Astrocyte (in vitro differentiated cells and primary cell): ENCODE results near the gene AGL. TPM values are rescaled to one million over a fixed set of nuclear protein-coding genes. Genes with fewer than 3 reads are reported as not detected.

Source experiments
- DNase-seq: peaks from one replicate; pipeline ENCODE4 v3.0.0-alpha.2; 2010; ENCODE audit warnings: low read depth
- FAIRE-seq: peaks from 2 replicates; lab custom pipeline; 2011; peaks lifted over from hg19 to GRCh38; lab: Jason Lieb, UNC
- H2AFZ ChIP-seq: 2 replicates; pipeline ENCODE4 v1.6.0; 2012; ENCODE audit warnings: low read depth, low read length, inconsistent platforms
- H3K27ac ChIP-seq: 2 replicates; pipeline ENCODE4 v1.5.1; 2011; ENCODE audit warnings: low read depth, low read length, inconsistent platforms
- H3K27me3 ChIP-seq: 2 replicates; pipeline ENCODE4 v1.6.0; 2011; ENCODE audit warnings: low read length, inconsistent platforms; ENCODE audit not compliant: insufficient read depth
- H3K36me3 ChIP-seq: 2 replicates; pipeline ENCODE4 v1.5.1; 2011; ENCODE audit warnings: low read length, inconsistent platforms; ENCODE audit not compliant: insufficient read depth
- H3K4me1 ChIP-seq: 2 replicates; pipeline ENCODE4 v1.5.1; 2011; ENCODE audit warnings: low read length, inconsistent platforms; ENCODE audit not compliant: insufficient read depth
- H3K4me2 ChIP-seq: 2 replicates; pipeline ENCODE4 v1.6.0; 2012; ENCODE audit warnings: low read length, inconsistent platforms
- H3K4me3 ChIP-seq: 2 replicates; pipeline ENCODE4 v1.5.1; 2011; ENCODE audit warnings: low read depth, mild to moderate bottlenecking, low read length, inconsistent platforms; ENCODE audit not compliant: insufficient read depth
- H3K79me2 ChIP-seq: 2 replicates; pipeline ENCODE4 v1.6.0; 2012; ENCODE audit warnings: mild to moderate bottlenecking, low read length, inconsistent platforms; ENCODE audit not compliant: insufficient read depth
- H3K9ac ChIP-seq: 2 replicates; pipeline ENCODE4 v1.6.0; 2012; ENCODE audit warnings: mild to moderate bottlenecking, low read length, inconsistent platforms
- H3K9me3 ChIP-seq: 2 replicates; pipeline ENCODE4 v1.5.1; 2012; ENCODE audit warnings: low read depth, mild to moderate bottlenecking, low read length, inconsistent platforms; ENCODE audit not compliant: insufficient read depth
- H4K20me1 ChIP-seq: 2 replicates; pipeline ENCODE4 v1.6.0; 2012; ENCODE audit warnings: low read length, inconsistent platforms; ENCODE audit not compliant: insufficient read depth
- H3K27ac Mint-ChIP-seq: one replicate; pipeline ENCODE4 v1.8.0; 2021; ENCODE audit warnings: mild to moderate bottlenecking, mixed read lengths; ENCODE audit not compliant: unreplicated experiment
- H3K27me3 Mint-ChIP-seq: one replicate; pipeline ENCODE4 v1.8.0; 2021; ENCODE audit warnings: low read depth, mixed read lengths; ENCODE audit not compliant: unreplicated experiment
- H3K36me3 Mint-ChIP-seq: one replicate; pipeline ENCODE4 v1.8.0; 2021; ENCODE audit warnings: low read depth, mixed read lengths; ENCODE audit not compliant: unreplicated experiment
- H3K4me1 Mint-ChIP-seq: one replicate; pipeline ENCODE4 v1.8.0; 2021; ENCODE audit warnings: low read depth, mixed read lengths; ENCODE audit not compliant: unreplicated experiment
- H3K4me3 Mint-ChIP-seq: one replicate; pipeline ENCODE4 v1.8.0; 2021; ENCODE audit warnings: mild to moderate bottlenecking, moderate library complexity, mixed read lengths; ENCODE audit not compliant: unreplicated experiment
- H3K9me3 Mint-ChIP-seq: one replicate; pipeline ENCODE4 v1.8.0; 2021; ENCODE audit warnings: mild to moderate bottlenecking, mixed read lengths; ENCODE audit not compliant: unreplicated experiment
- CTCF ChIP-seq: IDR thresholded peaks from 2 replicates; pipeline ENCODE4 v1.5.1; 2011; ENCODE audit warnings: low read depth, mild to moderate bottlenecking, inconsistent platforms, low read length, moderate library complexity; ENCODE audit not compliant: insufficient read depth
- EZH2 ChIP-seq: IDR thresholded peaks from 2 replicates; pipeline ENCODE4 v1.6.1; 2012; ENCODE audit warnings: mild to moderate bottlenecking, low read length, inconsistent platforms; ENCODE audit not compliant: insufficient read depth
- total RNA-seq: library from RNA; stranded (reverse); gene quantifications from 2 replicates; pipeline ENCODE4 v1.2.1, GENCODE V29; 2021

The AGL gene
- total RNA-seq, 1 donor from 2014 or later, result 11.7 TPM

DNA sequence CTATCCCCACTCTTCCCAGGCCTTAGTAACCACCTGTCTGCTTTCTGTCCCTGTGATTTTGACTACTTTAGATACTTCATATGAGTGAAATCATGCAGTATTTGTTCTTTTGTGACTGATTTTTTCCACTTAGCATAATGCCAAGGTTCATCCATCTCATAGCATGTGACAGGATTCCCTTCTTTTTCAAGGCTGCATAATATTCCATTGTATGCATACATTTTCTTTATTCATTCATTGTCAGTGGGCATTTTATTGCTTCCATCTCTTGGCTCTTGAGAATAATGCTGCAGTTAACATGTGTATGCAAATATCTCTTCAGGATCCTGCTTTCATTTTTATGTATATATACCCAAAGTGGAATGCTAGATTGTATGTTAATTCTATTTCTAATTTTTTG lies 56.4 kb downstream of the AGL start:
- peaks cover 8% of the 10 kb centered on the region for H3K36me3 Mint-ChIP-seq
- TF ChIP-seq CTCF (no peak), EZH2 (no peak)
- no peaks in the 10 kb centered on the region for H3K4me1 Mint-ChIP-seq
- no peak overlapping the region for H2AFZ ChIP-seq
- H3K36me3 ChIP-seq, result peaks cover 3% of the 10 kb centered on the region
- no peak overlapping the region for H3K27ac ChIP-seq
- no peaks in the 10 kb centered on the region for H4K20me1 ChIP-seq
- DNase-seq (no peak), FAIRE-seq (no peak)
- no peaks in the 10 kb centered on the region for H3K27me3 ChIP-seq
- H3K27me3 Mint-ChIP-seq, result no peaks in the 10 kb centered on the region
- no peaks in the 10 kb centered on the region for H3K9me3 ChIP-seq
- no peaks in the 10 kb centered on the region for H3K9me3 Mint-ChIP-seq
- H3K79me2 ChIP-seq, result no peaks in the 10 kb centered on the region
- no peak overlapping the region for H3K4me2 ChIP-seq
- H3K4me1 ChIP-seq, result no peaks in the 10 kb centered on the region
- no peak overlapping the region for H3K27ac Mint-ChIP-seq
- H3K9ac ChIP-seq, result no peak overlapping the region
- no peak overlapping the region for H3K4me3 ChIP-seq
- H3K4me3 Mint-ChIP-seq, result no peak overlapping the region

- Mint-ChIP-seq H3K4me3 (no peak overlapping the region), H3K27me3 (no peaks in the 10 kb centered on the region), H3K36me3 (peaks cover 3% of the 10 kb centered on the region), H3K4me1 (no peaks in the 10 kb centered on the region), H3K9me3 (no peaks in the 10 kb centered on the region), H3K27ac (no peak overlapping the region)
- Histone ChIP-seq H4K20me1 (no peaks in the 10 kb centered on the region), H3K27me3 (no peaks in the 10 kb centered on the region), H3K79me2 (no peaks in the 10 kb centered on the region), H3K4me3 (no peak overlapping the region), H3K27ac (no peak overlapping the region), H3K4me2 (no peak overlapping the region), H3K36me3 (no peaks in the 10 kb centered on the region), H2AFZ (no peak overlapping the region), H3K4me1 (no peaks in the 10 kb centered on the region), H3K9me3 (no peaks in the 10 kb centered on the region), H3K9ac (no peak overlapping the region)
- FAIRE-seq (no peak), DNase-seq (no peak)
- TF ChIP-seq EZH2 (no peak), CTCF (no peak)
These were observed 67.1 kb downstream of the AGL start for GRCh38 chr1:99917214-99917613.

DNA sequence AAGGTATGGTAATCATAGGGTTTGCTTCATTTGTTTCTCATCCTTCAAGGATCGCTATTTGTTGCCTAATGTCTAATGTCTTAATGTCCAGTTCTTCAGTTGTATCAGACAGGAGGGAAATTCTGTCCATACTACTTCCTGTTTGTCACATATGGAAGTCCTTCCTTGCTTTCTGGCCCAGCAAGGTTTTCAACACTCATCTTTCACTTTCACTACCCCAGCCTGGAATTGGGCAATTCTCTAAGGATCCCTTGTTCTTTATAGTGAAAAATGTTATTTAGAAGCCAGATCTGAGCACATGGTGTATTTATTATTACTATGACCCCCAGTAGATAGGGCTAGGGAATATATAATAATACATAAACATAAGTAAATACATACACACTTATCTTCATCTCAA lies 69.1 kb downstream of the AGL start:
- H3K4me1 Mint-ChIP-seq, result no peaks in the 10 kb centered on the region
- Histone ChIP-seq H3K4me2 (no peak overlapping the region), H3K4me3 (no peak overlapping the region), H3K9ac (no peak overlapping the region), H3K27me3 (no peaks in the 10 kb centered on the region), H4K20me1 (no peaks in the 10 kb centered on the region), H3K27ac (no peak overlapping the region), H3K36me3 (no peaks in the 10 kb centered on the region), H3K79me2 (no peaks in the 10 kb centered on the region), H3K9me3 (no peaks in the 10 kb centered on the region), H2AFZ (no peak overlapping the region), H3K4me1 (no peaks in the 10 kb centered on the region)
- no peak overlapping the region for H3K4me3 Mint-ChIP-seq
- peaks cover 3% of the 10 kb centered on the region for H3K36me3 Mint-ChIP-seq
- DNase-seq (no peak), FAIRE-seq (no peak)
- no peaks in the 10 kb centered on the region for H3K27me3 Mint-ChIP-seq
- TF ChIP-seq EZH2 (no peak), CTCF (no peak)
- no peaks in the 10 kb centered on the region for H3K9me3 Mint-ChIP-seq
- H3K27ac Mint-ChIP-seq, result no peak overlapping the region
